OCI-LY3 (cell line): ENCODE results near the gene RECK.

Experiments used
- H2AFZ ChIP-seq: fragments of 200-600, 300-600 bp; shearing (Covaris generic); 2 replicates; pipeline ENCODE4 v1.6.0; 2014; ENCODE audit warnings: antibody characterized with exemption, low read depth, low read length
- H3K27ac ChIP-seq: fragments of 200-600, 300-600 bp; sonication (generic); 2 replicates; pipeline ENCODE4 v1.5.1; 2014; ENCODE audit warnings: mild to moderate bottlenecking, low read length, moderate library complexity, mixed read lengths
- H3K27me3 ChIP-seq: fragments of 200-600, 300-600 bp; sonication (generic); 2 replicates; pipeline ENCODE4 v1.6.1; 2014; ENCODE audit warnings: low read depth, low read length, mixed read lengths
- H3K36me3 ChIP-seq: fragments of 200-600, 300-600 bp; sonication (generic); replicated peaks from 2 replicates; pipeline ENCODE3; 2014; ENCODE audit warnings: low read depth, low read length, mixed read lengths
- H3K4me1 ChIP-seq: fragments of 300-600, 200-600 bp; sonication (generic); 2 replicates; pipeline ENCODE4 v1.6.1; 2014; ENCODE audit warnings: low read length, mixed read lengths
- H3K4me2 ChIP-seq: fragments of 200-600, 300-600 bp; sonication (generic); 2 replicates; pipeline ENCODE4 v1.6.1; 2014; ENCODE audit warnings: low read length, mixed read lengths
- H3K4me3 ChIP-seq: fragments of 300-600, 200-600 bp; sonication (generic); 2 replicates; pipeline ENCODE4 v1.5.1; 2014; ENCODE audit warnings: antibody characterized with exemption, mild to moderate bottlenecking, low read length, moderate library complexity
- H3K79me2 ChIP-seq: fragments of 300-600, 200-600 bp; shearing (Covaris generic); 2 replicates; pipeline ENCODE4 v1.6.1; 2014; ENCODE audit warnings: mild to moderate bottlenecking, low read length, mixed read lengths
- H3K9ac ChIP-seq: fragments of 300-600, 200-600 bp; shearing (Covaris generic); 2 replicates; pipeline ENCODE4 v1.6.0; 2014; ENCODE audit warnings: mild to moderate bottlenecking, low read length, moderate library complexity
- H3K9me3 ChIP-seq: fragments of 200-600, 300-600 bp; shearing (Covaris generic); 2 replicates; pipeline ENCODE4 v1.6.1; 2014; ENCODE audit warnings: low read length, mixed read lengths; ENCODE audit not compliant: insufficient read depth
- H4K20me1 ChIP-seq: fragments of 200-600, 300-600 bp; sonication (generic); 2 replicates; pipeline ENCODE4 v1.6.1; 2016; ENCODE audit warnings: low read length, mixed read lengths; ENCODE audit not compliant: insufficient read depth
- EZH2phosphoT487 ChIP-seq: fragments of 200-600 bp; shearing (Covaris generic); IDR thresholded peaks from 2 replicates; pipeline ENCODE4 v1.6.1; 2018; ENCODE audit warnings: antibody characterized with exemption, mixed run types, low read depth
- TF ChIP-seq, protein P1 (sequence below): fragments of 200-600, 300-600 bp; sonication (generic); IDR thresholded peaks from 2 replicates; pipeline ENCODE4 v1.5.1; 2014; ENCODE audit warnings: antibody characterized with exemption, low read length, low read depth

Gene RECK

DNA sequence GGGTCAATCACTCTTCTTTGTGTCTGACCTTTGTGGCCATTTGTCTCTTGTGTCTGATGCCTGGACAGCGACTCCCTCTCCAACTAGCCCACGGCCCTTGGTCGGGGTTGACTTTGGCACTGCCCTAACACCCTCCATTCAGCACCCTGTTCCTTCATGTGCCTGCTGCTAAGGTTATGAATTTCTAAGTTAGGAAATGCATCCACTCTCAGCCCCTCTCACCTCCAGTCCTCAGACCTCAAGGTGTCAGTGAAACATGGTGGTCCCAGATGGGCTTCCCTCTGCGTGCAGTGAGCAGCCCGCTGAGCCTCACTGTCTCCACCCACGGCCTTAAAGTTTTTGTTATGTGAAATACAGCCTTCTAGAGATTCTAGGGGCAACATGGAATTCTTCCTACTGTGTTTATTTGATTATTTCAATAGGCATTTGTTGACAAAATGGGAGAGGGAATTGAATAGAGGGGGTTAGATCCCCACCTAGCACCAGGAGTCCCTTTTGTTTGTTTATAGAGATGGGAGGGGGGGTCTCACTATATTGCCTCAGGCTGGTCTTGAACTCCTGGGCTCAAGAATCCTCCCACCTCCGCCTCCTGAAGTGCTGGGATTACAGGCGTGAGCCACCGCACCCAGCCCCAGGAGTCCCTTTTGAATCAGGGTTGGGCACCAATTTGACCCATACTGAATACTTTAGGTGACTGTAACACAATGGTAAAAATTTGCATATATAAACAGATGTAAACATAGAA is 98.2 kb downstream of the RECK start:
- Histone ChIP-seq H2AFZ (no peak overlapping the region), H3K4me1 (peaks cover 11% of the 10 kb centered on the region), H3K4me2 (no peak overlapping the region), H4K20me1 (no peaks in the 10 kb centered on the region), H3K27me3 (peaks cover 23% of the 10 kb centered on the region), H3K79me2 (no peaks in the 10 kb centered on the region), H3K36me3 (no peaks in the 10 kb centered on the region), H3K9ac (no peak overlapping the region), H3K9me3 (no peaks in the 10 kb centered on the region), H3K27ac (no peak overlapping the region), H3K4me3 (no peak overlapping the region)
- TF ChIP-seq, protein P1, sequence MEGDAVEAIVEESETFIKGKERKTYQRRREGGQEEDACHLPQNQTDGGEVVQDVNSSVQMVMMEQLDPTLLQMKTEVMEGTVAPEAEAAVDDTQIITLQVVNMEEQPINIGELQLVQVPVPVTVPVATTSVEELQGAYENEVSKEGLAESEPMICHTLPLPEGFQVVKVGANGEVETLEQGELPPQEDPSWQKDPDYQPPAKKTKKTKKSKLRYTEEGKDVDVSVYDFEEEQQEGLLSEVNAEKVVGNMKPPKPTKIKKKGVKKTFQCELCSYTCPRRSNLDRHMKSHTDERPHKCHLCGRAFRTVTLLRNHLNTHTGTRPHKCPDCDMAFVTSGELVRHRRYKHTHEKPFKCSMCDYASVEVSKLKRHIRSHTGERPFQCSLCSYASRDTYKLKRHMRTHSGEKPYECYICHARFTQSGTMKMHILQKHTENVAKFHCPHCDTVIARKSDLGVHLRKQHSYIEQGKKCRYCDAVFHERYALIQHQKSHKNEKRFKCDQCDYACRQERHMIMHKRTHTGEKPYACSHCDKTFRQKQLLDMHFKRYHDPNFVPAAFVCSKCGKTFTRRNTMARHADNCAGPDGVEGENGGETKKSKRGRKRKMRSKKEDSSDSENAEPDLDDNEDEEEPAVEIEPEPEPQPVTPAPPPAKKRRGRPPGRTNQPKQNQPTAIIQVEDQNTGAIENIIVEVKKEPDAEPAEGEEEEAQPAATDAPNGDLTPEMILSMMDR: no peak
- TF ChIP-seq EZH2phosphoT487: no peak

DNA sequence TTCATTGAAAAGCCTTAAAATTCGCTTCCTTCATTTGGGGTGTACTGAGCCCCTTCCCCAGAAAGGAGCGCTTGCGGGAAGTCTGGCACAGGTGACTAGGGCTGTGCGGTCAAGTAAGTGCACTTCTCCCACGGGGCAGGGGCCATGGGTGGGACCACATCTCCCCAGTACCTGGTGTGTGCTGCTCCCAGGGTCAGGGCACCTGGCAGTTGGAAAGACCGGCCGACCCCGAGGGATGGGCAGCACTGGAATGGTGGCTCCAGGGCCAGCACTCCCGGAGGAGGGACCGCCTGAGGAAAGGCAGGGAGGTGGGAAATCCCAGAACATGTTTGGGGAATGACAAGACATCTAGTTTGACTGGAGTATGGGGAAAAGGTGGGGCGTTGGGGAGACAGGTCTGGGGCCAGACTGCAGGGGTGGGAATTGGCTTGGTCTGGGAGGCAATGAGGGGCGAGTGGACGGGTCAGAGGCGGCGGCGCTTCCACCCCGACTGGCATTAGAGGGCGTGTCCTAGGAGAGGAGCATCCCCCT is 99.1 kb downstream of the RECK start:
- peak overlapping the region; percentile 91 for H3K4me3 ChIP-seq

DNA sequence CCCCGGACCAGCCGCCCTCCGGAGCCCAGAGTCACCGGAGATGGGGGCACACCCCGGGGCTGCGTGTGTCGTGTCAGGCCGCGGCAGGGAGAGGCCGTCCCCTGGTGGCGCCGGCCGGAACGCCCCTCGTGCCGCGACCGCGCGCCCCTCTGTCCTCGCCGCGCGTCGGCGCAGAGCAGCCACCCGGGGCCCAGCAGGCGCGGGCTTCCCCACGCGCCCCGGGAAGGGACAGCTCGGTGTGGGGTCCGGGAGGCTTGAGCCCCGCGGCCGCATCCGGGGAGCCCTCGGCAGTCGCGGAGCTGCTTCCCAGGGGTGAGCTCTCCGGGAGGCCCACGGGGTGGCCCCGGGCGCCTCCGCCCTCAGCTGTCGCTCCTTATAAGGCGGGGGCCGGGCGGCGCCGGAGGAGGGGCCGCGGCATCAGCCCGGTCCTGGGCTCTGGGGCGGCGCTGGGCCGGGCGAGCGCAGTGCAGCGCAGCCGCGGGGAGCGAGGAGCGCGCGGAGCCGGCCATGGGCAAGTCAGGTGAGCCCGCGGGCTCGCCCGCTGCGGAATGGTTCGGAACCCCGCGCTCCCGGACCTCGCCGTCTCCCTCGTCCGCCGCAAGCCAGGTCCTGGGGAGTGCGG is 99.7 kb downstream of the RECK start, which contains the start of gene GLIPR2:
TSS of gene GLIPR2 (plus strand) at position 462 of the 622 bp plus-strand sequence. CDS start at position 508, 46 bp downstream.
- peak within 1 kb of the TSS; percentile 98 for H3K4me2 ChIP-seq
- H3K79me2 ChIP-seq: no peaks in the 10 kb centered on the region
- H3K4me1 ChIP-seq: peaks cover 11% of the 10 kb centered on the region
- H3K36me3 ChIP-seq: no peaks in the 10 kb centered on the region
- peaks cover 23% of the 10 kb centered on the region for H3K27me3 ChIP-seq
- H3K4me3 ChIP-seq: peak within 1 kb of the TSS; percentile 91
- TF ChIP-seq, protein P1: peak; percentile 17; the same call in 1 of the 2 replicates
- TF ChIP-seq EZH2phosphoT487: no peak
- H3K27ac ChIP-seq: no peak within 1 kb of the TSS
- no peaks in the 10 kb centered on the region for H4K20me1 ChIP-seq
- peak within 1 kb of the TSS; percentile 76 for H3K9ac ChIP-seq
- peak within 1 kb of the TSS; percentile 77 for H2AFZ ChIP-seq
- no peaks in the 10 kb centered on the region for H3K9me3 ChIP-seq

More for the DNA sequence above, 99.1 kb downstream of the RECK start:
- Histone ChIP-seq H3K36me3 (no peaks in the 10 kb centered on the region), H3K27me3 (peaks cover 23% of the 10 kb centered on the region), H3K9ac (peak overlapping the region; percentile 76), H3K79me2 (no peaks in the 10 kb centered on the region), H3K4me1 (peaks cover 11% of the 10 kb centered on the region), H3K9me3 (no peaks in the 10 kb centered on the region), H3K4me2 (peak overlapping the region; percentile 98), H2AFZ (0 out of 2 replicates have a peak overlapping the region, but pooled peaks have one; percentile 29), H4K20me1 (no peaks in the 10 kb centered on the region), H3K27ac (no peak overlapping the region)
- TF ChIP-seq EZH2phosphoT487: no peak
- TF ChIP-seq, protein P1: no peak

DNA sequence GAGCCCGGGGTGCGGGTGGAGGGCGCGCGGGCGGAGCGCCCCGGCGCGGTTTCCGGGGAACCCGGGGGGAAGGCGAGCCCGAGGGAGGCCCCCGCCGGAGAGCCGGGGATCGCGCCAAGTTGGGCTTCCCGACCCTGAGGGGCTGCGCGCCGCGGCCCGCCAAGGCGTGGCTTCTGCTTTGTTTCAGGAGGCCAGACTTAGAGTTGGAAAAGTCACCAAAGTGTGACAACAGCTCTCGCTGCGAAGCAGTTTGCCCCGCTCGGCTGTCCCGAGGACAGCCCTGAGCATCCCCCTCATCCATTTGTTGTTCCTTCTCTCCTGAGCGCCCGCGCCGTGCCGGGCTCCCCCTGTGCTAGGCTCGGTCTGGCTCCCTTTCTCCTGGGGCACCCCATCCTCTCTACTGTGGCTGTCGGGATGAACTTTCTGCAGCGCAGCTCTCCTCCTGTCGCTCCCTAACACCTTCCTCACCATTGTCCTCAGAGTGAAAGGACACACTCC is 100.2 kb downstream of the RECK start:
- Histone ChIP-seq H3K4me2 (peak overlapping the region; percentile 98), H3K27ac (no peak overlapping the region), H2AFZ (peak overlapping the region; percentile 77)

More for the DNA sequence above, 100.2 kb downstream of the RECK start:
- Histone ChIP-seq H3K9ac (peak overlapping the region; percentile 76), H3K36me3 (no peaks in the 10 kb centered on the region), H3K9me3 (no peaks in the 10 kb centered on the region), H3K27me3 (peaks cover 23% of the 10 kb centered on the region), H4K20me1 (no peaks in the 10 kb centered on the region), H3K4me1 (peaks cover 11% of the 10 kb centered on the region), H3K79me2 (no peaks in the 10 kb centered on the region), H3K4me3 (peak overlapping the region; percentile 91)
- TF ChIP-seq, protein P1: no peak
- TF ChIP-seq EZH2phosphoT487: no peak
